NOMO-1 (cell line): ENCODE measurements around the gene FAR1.
A peak's percentile ranks its signal among the peaks of the same experiment; 100 is the strongest.
"Not testable (repeated sequence)": the region's sequence is repeated elsewhere in the genome, so short reads cannot be mapped to it uniquely, and the experiment has no call there.

Experiments used
- DNase-seq, 2 experiments: peaks; one replicate each; lab custom pipeline; 2025; ENCODE audit not compliant: unreplicated experiment in 2 of 2; lab: John Stamatoyannopoulos, UW

The FAR1 gene, protein sequence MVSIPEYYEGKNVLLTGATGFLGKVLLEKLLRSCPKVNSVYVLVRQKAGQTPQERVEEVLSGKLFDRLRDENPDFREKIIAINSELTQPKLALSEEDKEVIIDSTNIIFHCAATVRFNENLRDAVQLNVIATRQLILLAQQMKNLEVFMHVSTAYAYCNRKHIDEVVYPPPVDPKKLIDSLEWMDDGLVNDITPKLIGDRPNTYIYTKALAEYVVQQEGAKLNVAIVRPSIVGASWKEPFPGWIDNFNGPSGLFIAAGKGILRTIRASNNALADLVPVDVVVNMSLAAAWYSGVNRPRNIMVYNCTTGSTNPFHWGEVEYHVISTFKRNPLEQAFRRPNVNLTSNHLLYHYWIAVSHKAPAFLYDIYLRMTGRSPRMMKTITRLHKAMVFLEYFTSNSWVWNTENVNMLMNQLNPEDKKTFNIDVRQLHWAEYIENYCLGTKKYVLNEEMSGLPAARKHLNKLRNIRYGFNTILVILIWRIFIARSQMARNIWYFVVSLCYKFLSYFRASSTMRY

DNA sequence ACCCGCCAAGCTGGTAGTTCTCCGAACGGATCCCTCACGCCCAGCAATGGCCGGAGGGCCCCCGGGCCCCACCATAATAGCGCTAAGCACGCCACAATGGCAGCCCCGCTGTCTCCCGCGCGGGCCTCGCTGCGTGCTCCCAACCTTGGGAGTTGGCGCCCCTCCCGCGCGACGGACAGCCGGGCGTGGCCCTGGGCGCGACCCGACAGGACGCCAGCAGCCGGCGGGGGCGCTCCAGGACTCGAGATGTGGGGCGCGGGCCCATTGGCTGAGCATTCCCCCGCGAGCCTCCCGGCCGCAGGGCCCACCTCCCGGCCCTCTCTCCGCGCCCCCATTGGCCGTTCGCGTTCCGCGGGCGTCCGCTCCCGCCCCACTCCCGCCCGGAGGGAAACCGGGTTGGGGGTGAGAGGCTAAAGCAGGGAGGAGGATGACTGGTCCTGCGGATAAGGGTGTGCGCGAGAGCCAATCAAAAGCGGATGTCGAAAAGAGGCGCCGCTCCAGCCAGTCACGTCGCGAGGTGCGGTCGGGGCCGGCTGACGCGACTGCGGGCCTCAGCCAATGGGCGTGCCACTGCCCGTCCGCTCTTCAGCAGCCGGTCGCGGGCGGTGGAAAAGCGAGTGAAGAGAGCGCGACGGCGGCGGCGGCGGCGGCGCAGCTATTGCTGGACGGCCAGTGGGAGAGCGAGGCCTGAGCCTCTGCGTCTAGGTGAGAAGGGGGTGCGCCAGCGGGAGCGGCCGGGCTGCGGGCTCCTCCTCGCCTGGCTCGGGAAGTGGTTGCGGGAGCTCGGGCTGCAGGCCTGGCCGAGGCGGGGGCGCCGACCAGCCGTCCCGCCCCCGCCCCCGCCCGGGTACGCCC, at the start of gene FAR1:
FAR1 (plus strand) TSS at position 567 of the 855 bp plus-strand sequence. CDS start 26,098 bp downstream, outside the sequence.
- peak; percentile 98 for DNase-seq

DNA sequence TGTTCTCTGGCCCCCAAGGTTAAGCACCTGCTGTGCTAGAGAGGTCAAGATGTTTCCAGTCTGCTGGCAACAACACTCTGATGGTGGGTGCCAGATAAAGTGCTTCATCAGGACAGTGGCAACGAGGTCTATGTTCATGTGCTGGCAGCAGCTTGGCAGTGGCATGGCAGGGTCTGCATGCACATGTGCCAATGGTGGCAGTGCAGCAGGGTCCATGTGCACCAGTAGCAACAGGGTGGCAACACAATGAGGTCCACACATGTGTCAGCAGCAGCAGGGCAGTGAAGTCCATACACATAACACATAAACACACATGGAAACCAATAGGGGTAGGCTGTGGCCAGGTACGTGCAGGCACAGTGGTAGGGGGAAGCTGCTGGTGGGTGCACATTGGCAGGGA, 48.4 kb upstream of the FAR1 start:
- DNase-seq, result no peak

DNA sequence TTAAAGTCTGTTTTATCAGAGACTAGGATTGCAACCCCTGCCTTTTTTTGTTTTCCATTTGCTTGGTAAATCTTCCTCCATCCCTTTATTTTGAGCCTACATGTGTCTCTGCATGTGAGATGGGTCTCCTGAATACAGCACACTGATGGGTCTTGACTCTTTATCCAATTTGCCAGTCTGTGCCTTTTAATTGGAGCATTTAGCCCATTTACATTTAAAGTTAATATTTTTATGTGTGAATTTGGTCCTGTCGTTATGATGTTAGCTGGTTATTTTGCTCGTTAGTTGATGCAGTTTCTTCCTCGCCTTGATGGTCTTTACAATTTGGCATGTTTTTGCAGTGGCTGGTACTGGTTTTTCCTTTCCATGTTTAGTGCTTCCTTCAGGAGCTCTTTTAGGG, 41.6 kb upstream of the FAR1 start:
- DNase-seq, result not testable (repeated sequence)

DNA sequence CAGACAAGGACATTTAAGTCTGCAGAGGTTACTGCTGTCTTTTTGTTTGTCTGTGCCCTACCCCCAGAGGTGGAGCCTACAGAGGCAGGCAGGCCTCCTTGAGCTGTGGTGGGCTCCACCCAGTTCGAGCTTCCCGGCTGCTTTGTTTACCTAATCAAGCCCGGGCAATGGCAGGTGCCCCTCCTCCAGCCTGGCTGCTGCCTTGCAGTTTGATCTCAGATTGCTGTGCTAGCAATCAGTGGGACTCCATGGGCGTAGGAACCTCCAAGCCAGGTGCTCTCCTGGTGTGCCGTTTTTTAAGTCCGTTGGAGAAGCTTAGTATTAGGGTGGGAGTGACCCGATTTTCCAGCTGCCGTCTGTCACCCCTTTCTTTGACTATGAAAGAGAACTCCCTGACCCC, 39.8 kb upstream of the FAR1 start:
- DNase-seq, result not testable (repeated sequence)

DNA sequence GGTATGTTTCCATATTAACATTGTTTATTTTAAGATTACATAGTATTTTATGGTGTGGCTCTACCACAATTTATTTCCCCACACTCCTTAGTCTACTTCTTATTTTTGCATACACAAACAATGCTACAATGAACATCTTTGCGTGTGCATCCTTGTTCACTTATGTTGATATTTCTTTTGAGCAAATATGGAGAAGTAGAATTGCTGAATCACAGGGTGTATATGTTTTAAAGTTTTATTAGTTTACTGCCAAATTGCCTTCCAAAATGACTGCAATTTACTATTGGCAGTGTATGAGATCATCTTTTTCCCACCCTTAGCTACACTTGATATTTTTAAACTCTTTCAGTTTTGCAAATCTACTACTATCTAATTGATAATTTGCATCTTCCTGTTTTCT, 38.7 kb upstream of the FAR1 start:
- DNase-seq, result peak in 1 of 2 experiments; percentile 16

DNA sequence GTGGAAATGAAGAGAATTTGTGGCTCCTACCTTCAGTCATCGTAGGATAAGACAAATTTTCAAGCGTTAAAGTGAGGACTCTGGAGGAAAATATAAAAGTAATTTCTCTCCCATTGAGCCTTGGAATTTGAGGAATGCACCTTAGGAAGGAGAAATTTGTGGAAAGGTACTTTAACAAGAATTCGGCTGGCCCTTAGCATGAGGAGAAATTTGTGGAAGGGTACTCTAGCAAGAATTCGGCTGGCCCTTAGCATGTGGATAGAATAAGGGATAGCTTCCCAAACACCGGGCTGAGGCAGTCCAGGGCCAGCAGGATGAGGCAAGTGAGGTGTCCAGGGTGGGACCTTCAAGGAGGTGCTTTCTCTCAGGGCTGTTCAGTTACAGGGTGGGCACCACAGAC, 33.2 kb upstream of the FAR1 start:
- DNase-seq, result no peak

DNA sequence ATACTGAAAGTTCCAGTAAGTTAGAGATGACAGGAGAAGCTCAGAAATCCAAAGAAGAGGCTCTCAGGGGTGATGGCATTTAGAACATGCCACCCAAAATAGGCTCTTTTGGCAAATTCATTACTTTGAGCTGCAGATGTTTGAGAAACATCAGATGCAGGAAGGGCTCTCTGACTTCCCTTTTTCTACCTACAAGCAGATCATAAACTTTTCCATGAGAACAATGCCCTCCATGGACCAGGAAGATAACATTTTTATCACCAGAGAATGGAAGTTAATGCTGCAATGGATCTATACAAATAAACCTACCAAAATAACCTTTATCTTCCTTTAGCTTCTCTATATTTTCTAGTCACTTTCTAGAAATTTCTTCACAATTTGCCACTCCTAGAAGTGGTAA, 32.7 kb upstream of the FAR1 start:
- DNase-seq, result peak in 1 of 2 experiments; percentile 42

DNA sequence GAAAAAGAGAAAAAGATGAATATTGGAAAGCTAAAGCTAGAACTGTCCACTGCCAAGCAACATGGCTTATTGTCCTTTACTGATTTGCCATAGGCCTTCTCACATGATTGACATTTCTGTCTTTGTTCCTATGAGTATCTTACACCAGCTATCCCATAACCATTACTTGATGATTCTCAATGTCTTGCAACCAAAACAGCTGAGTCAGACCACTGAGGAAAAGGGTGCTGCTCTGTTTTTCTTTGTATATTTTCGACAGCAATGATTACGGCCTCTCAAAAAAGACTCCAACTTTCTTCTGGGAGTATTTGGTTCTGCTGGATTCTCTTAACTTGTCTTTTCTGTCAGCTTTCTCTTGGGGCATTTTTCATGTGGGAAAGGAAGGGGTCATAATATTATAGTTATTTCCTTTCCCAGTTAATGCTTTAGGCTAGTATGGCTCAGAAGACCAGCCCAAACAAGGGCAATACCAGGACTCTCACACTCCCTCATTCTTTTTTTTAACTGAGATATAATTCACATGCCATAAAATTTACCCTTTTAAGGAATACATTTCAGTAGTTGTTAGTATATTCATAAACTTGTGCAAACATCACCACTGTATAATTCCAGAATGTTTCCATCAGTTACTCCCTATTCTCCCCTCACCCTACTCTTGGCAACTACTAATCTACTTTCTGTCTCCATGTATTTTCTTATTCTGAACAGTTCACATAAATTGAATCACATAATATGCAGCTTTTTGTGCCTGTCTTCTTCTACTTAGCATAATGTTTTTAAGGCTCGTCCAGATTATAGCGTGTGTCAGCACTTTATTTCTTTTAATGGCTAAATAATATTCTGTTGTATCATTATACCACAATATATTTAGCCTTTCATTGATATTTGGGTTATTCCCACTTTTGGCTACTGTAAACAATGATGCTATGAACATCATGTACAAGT, 31.1 kb upstream of the FAR1 start:
- DNase-seq, result no peak

DNA sequence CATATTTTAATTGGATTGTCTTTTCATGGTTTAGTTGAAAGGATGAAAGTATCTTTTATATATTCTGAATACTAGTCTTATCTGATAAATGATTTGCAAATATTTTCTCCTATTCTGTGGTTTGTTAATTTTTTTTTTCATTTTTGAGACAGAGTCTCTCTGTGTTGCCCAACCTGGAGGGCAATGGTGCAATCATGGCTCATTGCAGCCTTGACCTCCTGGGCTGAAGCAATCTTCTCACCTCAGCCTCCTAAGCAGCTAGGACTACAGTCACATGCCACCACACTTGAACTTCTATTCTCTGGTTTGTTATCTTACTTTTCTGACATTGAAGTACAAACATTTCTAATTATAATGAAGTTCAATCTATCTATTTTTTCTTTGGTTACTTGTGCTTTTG, 30.0 kb upstream of the FAR1 start:
- DNase-seq, result peak; percentile 50 to 58

DNA sequence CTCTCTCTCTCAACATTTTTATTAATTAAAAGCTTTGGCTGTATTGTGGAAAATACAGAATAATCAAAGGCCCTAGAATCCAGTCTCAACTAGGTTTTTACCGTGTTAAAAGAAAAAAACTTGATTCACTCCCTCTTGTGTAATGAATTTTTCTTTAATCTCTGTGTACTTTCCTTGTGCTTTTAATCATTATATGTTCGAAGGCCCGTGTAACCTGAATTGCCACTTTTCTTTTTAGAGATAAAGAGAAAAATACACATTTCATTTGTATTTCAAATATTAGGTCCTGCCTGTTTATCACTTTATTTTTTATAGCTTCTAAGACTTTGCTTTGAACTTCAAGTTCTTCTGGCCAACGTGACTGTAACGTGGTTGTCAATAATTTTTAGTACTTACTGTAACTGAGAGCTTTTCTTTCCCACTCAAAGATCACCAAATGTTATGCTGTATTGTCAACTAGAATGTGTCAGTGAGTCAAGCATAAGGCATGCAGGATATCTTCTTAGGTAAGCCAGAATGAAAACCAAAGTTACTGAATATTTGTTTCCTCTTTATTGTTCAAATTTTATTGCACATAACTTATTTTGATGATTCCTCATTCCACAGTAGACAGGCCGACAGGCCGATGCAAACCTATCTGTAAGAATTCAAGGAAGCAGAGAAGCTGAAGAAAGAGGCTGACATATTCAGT, 23.3 kb upstream of the FAR1 start:
- no peak for DNase-seq

DNA sequence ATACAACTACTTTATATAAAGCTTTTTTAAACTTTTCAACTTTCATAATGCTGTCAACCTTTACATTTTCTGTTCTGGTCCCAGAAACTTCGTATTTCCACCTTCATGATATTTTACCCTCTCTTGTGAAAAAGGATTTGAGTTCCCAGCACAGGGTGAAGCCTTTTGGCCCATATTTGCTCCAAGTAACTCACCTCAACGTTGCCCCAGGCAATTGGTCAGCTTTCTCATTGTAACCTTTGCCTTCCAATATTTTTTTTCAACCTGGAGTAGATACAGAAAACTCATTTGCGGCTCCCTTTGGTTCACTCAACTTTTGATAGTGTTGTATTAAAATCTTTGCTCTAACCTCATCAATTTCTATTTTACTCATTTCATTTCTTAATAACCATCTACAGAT, 21.1 kb upstream of the FAR1 start:
- no peak for DNase-seq

DNA sequence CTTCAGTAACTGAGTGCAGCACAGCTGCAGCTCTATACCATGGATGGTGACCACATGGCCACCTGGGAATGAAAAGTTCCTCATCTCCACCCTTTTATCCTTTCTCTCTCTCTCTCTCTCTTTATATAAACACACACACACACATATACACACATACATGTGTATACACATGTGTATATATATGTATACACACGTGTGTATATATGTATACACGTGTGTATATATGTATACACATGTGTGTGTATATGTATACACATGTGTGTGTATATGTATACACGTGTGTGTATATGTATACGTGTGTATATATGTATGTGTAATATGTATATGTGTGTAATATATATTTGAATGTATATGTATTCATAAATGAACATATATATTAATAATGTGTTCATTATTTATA, 18.8 kb upstream of the FAR1 start:
- DNase-seq, result no peak

DNA sequence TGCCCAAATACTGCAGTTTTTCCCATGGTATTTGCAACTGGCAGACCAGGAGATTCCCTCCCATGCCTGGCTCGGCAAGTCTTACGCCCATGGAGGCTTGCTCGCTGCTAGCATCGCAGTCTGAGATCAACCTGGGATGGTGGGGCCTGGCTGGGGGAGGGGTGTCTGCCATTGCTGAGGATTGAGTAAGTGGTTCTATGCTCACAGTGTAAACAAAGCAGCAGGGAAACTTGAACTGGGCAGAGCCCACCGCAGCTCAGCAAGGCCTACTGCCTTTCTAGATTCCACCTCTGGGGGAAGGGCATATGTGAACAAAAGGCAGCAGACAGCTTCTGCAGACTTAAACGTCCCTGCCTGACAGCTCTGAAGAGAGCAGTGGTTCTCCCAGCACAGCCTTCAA, 17.0 kb upstream of the FAR1 start:
- not testable (repeated sequence) for DNase-seq

DNA sequence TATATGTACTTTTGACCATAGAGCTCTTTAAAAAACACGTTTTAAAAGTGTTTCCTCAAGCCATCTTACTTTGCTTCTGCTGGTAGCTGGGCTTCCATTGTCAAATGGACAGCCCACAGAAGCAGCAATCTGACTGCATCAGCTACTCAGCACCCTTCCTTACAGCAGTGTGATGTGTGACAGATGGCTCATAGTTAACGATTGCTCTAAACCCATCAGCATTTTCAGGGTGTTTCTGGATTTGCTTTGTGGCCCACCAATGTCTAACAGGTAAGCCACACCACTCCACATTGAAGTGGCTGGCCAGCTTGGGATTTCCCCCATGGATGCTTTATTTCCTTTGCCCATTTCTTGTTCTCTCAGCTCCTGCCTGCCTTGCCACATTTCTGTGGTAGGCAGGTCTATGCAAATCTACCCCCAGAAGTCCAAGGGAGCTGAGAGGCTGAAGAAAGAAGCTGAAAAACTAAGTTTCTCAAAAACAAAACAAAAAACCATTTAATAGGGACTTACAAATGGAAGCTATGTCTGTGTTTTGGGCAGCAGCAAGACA, 7.3 kb upstream of the FAR1 start:
- DNase-seq, result no peak

DNA sequence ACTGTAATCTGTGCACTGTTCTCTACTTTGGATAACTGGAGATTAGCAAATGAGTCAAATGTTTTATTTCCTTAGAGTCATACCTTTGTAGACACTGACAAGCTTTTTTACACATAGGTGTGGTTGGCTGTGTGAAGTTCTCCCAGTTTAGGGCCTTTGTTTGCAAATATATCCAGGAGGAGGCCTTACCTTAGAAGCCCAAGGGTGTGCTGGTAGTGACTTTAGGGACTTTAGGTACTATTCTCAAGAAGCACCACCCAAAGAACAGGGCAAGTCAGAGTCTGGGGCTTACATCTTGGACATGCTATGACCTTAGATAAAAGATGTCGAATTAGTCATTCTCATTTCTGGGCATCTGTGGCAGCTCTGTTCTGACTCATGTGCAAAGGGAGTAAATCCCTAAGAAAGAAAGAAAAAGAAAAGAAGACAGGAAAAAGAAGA, 4.8 kb upstream of the FAR1 start:
- no peak for DNase-seq

DNA sequence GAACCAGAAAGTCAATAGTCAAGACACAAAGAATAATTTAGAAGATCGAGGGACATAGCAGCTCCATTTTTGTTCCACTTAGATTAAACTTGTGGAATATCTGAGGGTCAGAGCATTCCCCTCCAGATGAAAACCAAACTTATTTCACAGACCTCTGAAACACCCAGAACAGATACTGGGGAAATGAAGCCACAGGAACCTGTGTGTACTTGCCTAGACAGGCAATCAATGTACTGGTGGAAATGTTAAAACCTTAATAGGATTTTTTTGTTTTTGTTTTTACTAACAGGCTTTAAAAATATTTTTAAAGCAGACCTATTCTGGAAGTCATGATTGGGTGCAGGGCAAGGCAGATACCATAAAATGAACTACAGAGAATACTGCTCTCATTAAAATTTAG, 4.1 kb upstream of the FAR1 start:
- DNase-seq, result no peak

DNA sequence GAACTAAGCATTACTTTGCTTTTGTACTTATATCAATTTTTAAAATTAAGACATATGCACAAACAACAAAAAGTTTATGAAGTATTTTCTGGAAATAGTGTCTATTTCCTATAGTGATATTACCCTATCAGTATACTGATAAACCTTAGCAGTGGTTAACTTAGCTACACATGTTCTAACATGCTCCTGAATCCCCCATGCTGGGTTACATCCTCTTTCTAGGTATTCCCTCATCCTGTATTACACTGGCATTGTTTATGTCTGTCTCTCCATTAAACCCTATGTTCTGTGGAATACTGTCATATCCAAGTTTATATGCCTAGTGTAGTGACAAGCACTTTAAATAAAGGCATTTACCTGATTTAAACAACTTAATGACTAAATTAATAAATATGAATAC, 1.8 kb upstream of the FAR1 start:
- no peak for DNase-seq

DNA sequence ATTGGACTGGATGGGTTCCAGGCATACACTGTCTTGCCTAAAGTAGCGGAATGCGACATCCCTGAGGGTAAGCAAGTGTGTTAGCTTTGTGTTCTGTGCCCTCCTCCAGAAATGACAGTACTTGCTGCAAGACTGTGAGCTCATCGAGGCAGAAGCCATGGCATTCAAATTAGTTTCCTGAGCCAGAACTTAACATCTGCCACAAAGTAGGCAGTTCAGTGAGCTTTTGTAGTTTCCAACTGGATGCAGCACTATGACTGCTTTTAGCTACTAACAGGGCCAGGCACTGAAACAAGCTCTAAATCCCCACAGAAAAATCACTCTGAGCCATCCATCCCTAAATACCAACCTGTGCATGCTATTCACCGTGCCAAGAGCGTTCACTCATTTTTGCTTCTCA, 1.2 kb upstream of the FAR1 start:
- DNase-seq, result no peak

DNA sequence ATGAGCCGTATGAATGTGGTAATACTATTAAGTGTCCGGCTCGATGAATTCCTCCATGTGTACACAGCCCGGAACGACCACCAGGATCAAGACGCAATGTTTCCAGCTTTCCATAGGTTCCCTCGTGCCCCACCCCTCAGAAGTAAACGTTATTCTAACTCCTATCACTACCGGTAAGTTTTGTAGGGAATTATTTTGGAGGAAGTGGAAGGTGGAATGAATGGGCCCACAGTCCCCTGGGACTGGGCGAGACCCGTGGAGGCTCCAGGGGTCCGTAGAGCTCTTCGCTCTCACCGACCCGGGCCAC, 720 bp upstream of the FAR1 start:
- no peak for DNase-seq
